GM03348 (cell line): ENCODE data around the gene KRT222.

Experiments used
- DNase-seq: peaks from one replicate; pipeline ENCODE4 v3.0.0; 2012; ENCODE audit warnings: low spot score

Gene KRT222

DNA sequence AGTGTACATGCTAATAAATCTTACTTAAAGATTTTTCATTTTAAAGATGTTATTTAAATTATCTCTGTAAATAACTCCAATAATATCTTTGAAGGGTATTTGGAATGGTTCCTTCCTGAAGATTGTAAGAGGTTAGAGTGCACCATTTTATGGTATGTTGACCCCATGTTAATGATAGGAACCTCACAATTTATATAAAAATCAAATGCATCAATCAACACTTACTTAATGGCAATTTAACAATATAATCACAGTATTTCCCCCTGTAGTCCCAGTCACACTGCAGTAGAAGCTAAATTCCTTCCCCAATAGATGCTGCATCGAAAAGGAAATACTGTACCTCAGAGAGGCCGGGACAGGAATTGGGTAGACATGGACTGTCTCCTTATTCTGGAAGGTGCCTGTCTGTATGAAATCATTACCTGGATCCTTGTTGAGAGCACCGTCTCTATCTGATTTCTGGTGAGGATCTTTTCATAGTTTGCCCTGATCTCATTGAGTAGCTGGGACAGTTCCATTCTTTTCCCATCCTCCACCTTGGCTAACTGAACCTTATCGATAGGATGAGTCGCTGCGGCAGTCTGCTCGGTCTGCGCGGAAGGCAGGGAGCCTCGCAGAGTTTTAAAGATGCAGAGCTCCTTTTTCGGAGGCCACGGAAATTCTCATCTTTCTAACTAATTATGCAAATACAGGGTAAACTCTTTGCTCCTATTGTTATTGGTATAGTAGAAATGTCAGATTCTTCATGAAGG lies at the start of gene KRT222:
TSS of gene KRT222 (minus strand) at position 596 of the 752 bp plus-strand sequence. CDS start at position 518, 78 bp downstream.
- DNase-seq, result peak; percentile 6

DNA sequence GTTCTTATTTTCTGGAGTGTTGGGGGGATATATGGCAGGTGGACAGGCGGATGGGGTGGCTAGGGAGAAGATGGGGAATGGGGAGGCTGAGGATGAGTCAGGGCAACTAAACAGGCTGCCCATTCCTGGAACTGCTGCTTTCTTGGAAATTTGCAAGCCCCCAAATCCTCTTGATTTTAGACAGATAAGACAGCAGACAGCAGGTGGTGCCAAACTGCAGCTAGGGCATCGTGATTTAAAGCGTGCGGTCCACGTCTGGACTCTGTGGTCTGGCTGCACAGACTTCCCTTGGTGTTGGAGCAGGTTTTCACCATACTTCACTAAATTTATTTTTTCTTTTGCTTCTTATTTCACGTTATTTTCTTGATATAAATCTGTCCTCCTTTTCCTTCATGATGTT lies 49.5 kb upstream of the KRT222 start:
- DNase-seq, result no peak

DNA sequence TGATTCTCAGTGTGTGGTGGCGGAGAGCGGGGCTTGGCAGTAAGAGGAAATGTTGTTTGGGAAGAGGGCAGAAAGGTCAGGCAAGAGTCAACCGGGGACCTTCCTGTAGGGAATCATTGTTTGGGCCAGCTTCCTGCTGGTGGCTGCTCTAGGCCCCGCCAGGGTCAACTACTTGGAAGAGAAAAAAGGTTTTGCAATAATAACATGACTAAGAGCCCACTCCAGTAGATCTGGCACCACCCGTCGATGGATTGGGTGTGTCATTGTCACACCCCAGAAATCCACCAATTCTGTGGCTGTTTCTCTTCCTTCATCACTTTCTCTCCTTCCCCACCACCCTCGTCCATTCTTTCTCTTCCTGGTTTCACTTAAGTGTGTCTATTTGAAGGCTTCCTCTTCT lies 42.8 kb upstream of the KRT222 start:
- DNase-seq, result no peak

DNA sequence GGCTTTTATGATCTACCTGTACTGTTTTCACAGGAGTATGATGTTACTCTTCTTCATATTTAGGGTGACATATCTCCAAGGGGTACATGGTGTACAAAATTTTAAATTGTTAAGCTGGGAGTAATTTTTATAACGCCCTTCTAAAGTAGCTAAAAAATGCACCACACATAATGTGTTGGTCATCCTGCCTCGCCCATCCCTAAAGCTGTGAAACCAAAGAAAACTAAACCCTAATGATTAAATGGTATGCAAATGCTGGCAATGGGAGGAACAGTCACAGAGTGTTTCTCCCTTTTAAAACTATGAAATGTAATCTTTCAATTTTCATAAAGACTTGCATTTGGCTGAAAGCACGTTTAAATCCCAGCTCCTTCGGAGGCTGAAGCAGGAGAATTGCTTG lies 40.6 kb upstream of the KRT222 start:
- no peak for DNase-seq

DNA sequence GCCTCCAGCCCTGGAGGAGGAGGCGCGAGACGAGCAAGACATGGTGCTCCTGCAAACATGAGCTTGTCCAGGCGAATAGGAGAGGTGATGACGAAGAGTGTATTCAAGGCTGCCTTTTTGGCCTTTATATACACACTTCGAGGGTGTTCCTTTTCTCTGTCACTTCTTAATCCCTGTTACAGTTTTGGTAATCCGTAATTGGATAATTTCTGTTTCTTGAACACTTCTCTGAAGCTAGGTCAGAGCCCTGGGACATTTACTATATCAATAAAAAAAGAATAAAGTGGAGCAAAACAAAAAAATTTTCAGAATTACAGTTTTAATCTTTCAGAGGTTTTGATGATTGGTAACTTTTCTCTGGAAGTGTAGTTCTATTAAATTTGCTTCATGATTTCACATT lies 38.7 kb upstream of the KRT222 start, which contains the start of gene KRT24:
TSS of gene KRT24 (minus strand) at position 101 of the 400 bp plus-strand sequence. CDS start at position 42, 59 bp downstream.
- DNase-seq, result no peak

DNA sequence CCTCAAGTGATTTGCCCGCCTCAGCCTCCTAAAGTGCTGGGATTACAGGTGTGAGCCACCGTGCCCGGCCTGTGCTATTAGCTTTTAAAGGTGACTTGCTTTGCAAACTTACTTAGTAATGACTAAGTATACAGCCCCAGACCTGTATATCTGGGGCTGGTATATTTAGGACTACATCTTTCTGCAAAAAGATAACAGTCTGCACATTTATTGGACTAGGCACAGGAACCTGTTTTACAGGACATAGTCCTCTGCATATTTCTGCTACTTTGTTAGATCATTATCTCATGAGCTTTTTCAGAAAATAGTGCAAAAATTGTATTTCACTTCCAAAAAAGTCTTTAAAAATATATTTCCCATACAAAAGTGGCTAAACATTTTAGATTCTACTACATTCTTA lies 37.3 kb upstream of the KRT222 start:
- DNase-seq, result no peak

DNA sequence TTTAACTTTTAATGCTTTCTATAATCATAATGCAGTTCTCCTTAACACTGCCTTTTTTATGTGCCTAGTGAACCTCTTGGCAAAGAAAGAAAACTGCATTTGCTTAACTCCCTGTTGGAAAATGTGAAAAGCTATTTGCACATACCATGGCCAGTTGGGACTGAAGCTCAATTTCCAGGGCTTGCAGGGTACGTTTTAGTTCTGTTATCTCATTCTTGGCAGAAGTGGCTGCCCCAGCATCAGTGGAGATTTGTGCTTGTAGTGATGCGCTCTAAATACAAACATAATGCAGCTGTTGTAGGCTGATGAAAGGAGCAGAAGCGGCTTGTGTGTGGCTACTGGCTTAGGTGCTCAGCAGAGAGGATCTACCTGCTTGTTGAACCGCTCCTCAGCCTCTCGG lies 34.9 kb upstream of the KRT222 start:
- no peak for DNase-seq

DNA sequence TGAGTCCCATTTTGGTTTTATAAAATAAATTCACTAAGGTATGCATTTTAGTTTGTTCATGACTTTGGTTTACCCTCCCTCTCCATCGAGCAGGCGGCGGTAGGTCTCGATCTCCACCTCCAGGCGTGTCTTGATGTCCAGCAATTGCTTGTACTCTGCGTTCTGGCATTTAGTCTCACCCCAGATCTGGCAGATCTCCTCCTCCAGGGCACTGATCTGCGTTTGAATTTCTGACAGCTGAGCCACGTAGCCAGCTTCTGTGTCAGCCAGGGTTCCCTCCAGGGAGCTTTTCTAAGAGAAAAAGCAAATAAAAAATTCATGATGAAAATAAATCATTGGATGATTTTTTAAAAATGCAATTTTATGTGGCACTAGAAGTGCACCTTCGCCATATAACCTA lies 34.4 kb upstream of the KRT222 start:
- no peak for DNase-seq

DNA sequence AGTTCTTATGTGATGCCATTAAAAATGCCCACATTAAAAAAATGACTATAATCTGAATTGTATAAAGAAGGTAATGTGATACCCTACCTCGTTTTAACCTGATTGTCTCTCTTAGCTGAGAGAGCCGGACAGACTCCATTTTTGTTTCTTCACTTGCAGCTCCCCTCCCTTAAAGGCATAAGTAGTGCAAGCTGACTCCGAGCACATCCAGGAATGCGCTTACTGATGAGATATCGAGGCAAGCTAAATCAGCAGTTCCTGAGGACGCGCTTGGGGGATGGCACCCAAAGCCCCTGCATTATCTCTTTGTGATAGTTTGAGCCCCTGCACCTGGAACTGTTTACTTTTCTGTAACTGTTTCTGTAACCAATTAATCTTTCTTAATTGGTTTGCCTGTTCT lies 32.3 kb upstream of the KRT222 start:
- DNase-seq, result no peak

DNA sequence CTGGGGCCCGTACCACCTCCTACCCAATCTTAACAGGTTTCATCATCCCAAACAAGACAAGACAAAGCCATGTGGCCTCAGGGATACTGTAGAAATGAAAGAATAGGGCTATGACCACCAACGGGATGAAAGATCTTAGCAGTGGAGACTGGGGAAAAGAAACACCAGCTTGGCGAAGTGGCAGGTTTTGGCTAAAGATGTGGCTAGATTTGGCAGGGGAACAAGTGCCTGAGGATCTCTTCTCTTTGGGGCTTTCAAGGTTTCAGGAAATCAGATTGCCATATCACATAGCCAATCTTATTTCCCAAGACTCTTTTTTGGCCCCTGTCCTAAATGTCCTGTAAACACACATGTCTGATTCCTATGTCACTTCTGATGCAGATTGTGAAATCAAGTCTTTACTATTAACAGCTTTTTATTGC lies 31.7 kb upstream of the KRT222 start:
- no peak for DNase-seq

DNA sequence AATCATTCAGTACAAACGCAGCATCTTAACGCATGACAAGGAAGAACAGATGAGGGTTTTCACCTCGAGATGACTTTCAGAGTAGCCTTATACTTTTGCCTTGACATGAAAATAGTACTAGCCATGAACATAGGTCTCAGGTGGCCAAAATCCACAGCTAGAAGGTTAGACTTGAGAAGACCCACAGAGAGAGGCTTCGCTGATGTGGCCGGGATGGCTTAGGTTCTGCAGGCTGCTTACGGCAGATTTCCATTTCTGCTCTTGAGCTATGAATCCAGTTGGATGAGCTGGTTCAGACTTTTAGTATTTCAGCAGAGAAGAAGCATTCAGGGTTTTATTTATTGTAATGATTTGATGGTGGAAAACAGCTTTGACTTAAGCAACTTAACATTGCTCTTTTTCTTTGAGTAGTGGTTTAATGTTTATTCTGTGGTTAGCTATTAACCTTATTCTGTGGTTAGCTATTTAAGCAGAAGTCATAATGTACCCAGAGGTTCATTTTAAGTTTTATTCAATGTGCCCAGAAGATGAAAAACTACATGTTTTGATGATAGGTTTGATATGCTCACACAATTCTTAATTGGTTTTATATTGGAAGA lies 31.0 kb upstream of the KRT222 start:
- no peak for DNase-seq

DNA sequence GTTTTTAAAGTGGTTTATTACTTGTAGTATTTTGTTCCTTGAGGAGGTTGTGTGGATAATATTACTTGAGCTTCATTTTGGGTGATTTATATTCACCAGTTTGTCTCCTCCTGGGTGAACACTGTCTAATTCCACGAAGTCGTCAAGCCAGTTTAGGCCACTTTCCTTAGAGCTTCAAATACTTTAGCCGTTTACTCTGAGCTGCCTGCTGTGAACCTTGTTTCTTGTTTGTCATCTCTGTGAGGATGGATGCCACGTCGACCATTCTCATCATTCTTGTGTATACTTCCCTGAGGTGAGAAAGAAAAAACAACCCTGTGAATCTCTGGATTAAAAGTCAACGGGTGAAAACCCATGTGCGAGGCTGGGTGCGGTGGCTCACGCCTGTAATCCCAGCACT lies 29.6 kb upstream of the KRT222 start:
- no peak for DNase-seq

DNA sequence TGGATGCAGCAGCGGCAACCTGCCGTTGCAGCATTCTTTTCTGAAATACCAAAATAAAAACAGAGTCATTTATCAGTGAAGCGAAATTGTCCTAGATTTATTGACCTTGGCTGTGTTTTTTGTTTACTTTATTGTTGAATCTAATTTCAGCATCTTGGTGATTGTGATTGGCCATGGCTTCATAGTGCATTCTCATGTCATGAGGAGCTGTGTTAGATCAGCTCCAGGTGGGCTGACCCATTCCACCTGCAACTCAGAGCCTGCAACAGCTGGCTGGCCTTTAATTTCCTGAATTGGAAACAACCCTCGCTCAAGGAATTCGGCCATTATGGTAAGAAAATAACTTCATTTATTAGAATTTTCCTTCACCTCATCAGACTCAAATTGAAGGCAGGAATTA lies 22.1 kb upstream of the KRT222 start:
- DNase-seq, result no peak

DNA sequence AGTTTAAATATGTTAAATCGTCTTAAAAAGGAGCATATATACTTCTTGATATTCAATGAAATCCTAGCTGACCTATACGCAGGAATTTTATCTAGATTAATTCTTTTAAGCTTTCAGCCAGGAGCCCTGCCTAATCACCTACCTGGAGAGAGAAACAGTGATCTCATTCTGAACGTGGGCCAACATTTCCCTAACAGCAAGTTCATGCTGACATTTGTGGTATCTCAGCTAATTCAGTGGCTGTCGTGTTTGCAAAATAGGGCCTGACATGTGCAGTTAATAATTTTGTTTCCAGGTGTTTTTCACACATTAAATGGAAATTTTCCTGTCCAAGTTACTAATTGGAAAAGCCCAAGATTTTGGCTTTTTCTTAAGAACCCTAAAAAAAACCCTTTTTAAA lies 21.2 kb upstream of the KRT222 start:
- DNase-seq, result no peak

DNA sequence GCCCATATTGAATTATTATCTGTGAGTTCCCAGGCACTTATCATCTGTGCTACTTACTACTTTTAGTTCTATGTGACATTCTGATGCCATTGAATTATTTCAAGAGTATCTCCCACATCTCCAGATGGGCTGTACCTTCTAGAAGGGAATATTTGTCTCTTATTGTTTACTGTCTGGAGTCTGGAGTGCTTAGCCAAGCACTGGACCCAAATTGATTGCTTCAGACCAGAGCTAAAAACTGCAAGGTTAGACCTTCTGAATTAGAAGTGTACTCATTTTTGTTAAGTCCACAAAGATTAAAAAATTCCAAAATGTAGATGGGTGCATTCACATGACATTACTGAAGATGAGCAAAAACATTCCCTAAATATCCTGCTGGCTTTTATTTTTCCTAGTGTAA lies 16.0 kb upstream of the KRT222 start:
- DNase-seq, result no peak

DNA sequence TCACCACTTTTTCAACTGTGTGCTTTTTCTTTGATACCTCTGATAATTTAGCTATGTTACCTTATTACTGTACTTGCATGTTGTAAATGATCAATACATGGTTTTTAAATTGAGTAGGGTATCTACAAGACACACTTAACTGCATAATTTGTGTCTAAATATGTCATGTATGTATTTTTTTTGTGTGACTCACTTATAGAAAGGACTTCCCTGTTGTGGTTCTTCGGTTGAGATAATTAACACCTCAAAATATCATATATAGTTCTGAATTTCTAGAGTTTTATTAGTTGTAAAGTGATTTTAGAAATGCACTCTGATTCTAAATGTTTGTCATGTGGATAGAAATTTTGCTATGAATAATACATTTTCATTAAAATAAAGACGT lies 14.5 kb upstream of the KRT222 start:
- no peak for DNase-seq

DNA sequence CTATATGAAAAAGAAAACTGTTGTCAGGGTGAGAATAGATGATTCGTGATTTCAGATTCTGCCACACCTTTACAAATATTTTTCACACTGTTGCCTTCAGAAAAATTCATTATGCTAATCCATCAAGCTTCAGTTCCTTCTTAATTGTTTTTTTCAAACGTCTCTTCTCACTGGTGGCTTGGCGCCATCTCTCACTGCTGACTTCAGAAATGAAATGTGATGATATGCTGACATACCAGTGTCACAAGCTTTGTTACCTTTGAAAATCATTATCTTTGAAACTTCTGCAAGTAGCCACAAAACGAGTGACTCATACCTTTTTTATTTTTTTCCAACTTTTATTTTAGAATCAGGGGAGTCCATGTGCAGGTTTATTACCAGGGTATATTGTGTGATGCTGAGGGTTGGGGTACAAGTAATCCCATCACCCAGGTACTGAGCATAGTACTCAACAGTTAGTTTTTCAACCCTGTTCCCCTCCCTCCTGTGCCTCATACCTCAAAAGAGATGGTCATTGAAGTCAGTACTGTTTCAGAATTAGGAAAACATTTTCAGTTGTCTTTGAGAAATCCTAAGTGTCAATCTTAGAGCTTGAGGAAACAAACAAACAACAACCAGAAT lies 14.0 kb upstream of the KRT222 start:
- DNase-seq, result no peak

DNA sequence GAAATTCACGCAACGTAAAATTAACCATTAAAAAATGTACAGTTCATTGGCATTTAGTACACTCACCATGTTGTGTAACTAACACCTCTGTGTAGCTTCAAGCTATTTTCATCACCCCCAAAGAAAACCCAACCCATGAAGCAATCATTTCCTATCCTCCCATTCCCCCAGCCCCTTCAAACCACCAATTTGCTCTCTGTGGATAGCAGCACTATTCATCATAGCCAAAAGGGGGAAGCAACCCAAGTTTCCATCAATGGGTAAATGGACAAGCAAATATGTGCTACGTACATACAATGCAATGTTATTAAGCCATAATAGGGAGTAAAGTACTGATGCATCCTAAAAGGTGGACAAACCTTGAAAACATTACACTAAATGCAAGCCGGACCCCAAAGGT lies 10.9 kb upstream of the KRT222 start:
- no peak for DNase-seq

DNA sequence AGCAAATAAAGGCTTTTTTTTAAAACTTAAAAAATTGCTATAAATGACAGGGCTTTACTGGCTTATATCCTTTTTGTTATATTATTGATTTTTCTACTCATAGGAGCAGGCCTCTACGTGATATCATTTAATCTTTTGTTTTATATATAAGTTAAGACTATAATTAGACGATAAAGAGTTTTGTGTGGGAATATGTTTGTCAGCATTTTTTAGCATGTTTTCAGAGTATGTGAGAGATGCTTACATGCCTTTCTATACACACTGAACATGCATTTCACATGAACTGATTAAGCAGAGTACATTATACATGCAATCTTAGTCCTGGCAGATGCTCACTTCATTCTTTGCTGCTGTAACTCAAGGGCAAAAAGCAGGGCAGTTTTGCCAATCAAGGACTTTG lies 7.7 kb upstream of the KRT222 start:
- DNase-seq, result no peak

DNA sequence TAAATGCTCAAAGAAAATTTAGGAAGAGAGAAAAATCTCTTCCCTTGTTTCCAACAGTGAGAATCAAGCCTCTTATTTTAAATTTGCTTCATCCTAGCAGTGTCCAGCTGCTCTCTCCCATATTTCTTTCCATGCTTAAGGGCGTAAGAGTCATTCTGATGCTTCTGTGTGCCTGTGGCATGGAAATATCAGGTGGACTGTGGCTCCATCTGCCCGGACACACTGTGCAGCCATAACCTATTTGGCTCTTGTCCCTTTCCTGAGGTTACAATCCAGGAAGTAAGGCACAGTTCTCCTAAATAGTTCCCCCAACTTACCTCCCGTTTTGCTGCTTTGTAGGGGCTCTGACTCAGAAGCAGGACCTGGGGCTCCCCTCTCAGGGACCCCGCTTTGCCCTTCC lies 6.3 kb upstream of the KRT222 start:
- no peak for DNase-seq

DNA sequence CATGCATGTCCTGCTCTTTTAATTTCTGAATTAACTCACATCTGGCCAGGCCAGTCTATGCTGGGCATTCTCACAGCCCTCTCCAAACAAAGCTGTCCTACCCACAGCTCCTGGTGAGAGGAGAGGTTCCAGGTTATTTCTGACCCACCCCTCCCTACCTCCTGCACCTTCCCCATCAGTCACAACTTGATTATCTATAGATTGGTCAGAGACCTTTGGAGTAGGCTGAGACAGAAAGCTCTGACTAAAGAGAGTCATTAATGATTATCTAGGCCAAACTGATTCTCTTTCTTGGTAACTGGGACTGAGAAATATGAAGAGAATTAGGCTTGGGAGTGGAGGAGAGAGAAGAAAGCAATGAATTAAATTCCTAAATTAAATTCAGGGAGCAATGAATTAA lies 1.4 kb upstream of the KRT222 start:
- no peak for DNase-seq

DNA sequence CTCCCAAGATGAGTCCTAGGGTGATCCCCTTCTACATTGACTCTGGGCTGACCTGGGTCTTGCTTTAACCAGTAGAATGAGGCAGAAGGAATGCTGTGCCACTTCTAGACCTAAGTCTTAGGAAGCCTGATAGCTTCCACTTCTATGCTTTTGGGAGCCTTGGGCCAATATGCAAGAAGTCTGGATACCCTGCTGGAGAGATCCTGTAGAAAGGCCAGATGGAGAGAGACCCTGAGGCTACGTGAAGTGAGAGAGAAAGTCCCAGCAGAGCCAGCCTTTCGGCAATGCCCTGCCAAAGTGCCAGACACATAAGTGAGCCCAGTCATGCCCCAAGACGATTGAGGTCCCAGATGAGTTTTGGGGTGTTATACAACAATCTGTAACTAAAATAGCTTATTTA lies 1.7 kb downstream of the KRT222 start:
- no peak for DNase-seq

DNA sequence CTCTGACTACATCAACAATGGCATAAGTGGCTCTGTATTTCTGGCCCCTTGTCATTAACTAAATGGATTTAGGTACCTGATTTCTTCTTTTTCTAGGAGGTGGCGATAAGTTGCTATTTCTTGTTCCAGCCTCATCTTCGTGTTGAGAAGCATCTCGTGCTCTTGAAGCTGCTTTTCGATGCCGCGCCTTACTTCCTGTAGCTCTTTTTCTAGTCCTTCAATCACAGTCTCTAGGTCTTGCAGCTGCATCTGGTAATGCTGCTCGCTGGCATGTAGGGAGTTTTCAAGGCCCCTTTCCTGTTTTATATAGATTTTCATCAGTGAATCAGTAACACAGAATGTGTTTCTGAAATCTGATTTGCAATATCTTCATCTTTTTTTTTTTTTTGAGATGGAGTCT lies 5.1 kb downstream of the KRT222 start:
- no peak for DNase-seq

DNA sequence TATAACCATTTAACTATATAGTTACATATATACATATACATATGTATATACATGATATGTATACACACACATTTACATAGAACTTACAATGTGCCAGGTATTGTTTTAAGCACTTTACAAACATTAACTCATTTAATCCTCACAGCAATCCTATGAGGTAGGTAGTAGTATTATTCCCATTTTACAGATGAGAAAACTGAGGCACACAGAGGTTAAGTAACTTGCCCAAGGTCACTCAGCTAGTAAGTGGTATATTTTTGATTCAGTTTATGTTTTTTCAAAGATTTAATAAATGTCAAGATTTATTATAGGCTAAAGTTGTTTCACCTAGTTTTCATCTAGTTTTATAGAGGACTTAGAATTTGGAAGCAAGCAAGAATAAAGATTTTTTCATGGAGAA lies 6.6 kb downstream of the KRT222 start:
- DNase-seq, result no peak
